ENCODE results near the gene SUN1. TPM values are rescaled to one million over a fixed set of nuclear protein-coding genes. Genes with fewer than 3 reads are reported as not detected.
"Not testable (repeated sequence)": the region's sequence is repeated elsewhere in the genome, so short reads cannot be mapped to it uniquely, and the experiment has no call there.

The SUN1 gene
- total RNA-seq, 1 donor from 2014 or later, result 150 TPM

DNA sequence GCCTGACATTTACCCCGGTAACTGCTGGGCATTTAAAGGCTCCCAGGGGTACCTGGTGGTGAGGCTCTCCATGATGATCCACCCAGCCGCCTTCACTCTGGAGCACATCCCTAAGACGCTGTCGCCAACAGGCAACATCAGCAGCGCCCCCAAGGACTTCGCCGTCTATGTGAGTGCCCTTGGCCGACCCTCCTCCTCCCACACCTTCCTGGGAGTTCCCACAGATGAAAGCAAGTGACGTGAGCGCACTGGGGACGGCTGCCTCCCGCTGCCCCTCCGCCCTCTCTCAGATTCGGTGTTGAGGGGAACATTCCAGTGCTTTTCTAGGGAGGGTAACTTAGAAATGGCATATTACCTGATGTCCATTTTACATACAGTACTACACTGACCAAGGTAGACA lies 37.1 kb downstream of the SUN1 start:
- Mint-ChIP-seq H3K36me3 (ENCODE audit: low read depth, unreplicated experiment) (peaks cover 41% of the 10 kb centered on the region), H3K4me3 (ENCODE audit: unreplicated experiment) (no peak overlapping the region), H3K4me1 (ENCODE audit: unreplicated experiment) (peaks cover 9% of the 10 kb centered on the region), H3K27me3 (ENCODE audit: unreplicated experiment) (no peaks in the 10 kb centered on the region), H3K9me3 (ENCODE audit: unreplicated experiment) (no peaks in the 10 kb centered on the region), H3K27ac (ENCODE audit: unreplicated experiment) (no peak overlapping the region)
- DNase-seq (ENCODE audit: low spot score), result no peak
- TF ChIP-seq, protein P1, sequence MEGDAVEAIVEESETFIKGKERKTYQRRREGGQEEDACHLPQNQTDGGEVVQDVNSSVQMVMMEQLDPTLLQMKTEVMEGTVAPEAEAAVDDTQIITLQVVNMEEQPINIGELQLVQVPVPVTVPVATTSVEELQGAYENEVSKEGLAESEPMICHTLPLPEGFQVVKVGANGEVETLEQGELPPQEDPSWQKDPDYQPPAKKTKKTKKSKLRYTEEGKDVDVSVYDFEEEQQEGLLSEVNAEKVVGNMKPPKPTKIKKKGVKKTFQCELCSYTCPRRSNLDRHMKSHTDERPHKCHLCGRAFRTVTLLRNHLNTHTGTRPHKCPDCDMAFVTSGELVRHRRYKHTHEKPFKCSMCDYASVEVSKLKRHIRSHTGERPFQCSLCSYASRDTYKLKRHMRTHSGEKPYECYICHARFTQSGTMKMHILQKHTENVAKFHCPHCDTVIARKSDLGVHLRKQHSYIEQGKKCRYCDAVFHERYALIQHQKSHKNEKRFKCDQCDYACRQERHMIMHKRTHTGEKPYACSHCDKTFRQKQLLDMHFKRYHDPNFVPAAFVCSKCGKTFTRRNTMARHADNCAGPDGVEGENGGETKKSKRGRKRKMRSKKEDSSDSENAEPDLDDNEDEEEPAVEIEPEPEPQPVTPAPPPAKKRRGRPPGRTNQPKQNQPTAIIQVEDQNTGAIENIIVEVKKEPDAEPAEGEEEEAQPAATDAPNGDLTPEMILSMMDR (IDR thresholded peaks at IDR 0.05; ENCODE audit: unreplicated experiment), result no peak

DNA sequence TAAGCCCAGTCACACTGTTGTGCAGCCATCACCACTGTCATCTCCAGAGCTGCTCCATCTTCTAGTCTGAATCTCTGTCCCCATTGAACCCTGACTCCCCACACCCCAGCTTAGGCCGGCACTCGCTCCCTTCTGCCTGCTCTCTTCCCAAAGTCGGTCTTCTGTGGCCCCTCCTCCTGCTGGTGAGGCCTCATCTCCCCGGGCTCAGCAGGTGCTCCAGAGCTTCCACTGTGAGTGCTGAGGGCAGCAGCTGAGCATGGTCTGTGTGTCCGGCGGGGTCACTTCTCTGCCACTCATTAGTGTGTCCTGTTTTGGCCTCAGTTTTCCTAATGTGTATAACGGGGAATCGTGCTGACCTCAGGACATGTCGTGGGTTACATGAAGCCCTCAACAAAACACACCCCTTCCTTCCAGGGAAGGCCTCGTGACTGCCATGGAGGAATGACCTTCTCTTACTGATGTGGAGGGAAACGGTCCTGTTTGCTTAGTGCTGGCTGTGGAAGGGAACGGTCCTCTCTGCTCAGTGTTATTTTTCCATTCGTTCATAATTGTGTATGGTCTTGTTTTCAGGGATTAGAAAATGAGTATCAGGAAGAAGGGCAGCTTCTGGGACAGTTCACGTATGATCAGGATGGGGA lies 39.7 kb downstream of the SUN1 start:
- DNase-seq (ENCODE audit: low spot score), result no peak
- Mint-ChIP-seq H3K27ac (ENCODE audit: unreplicated experiment) (no peak overlapping the region), H3K4me1 (ENCODE audit: unreplicated experiment) (peaks cover 12% of the 10 kb centered on the region), H3K4me3 (ENCODE audit: unreplicated experiment) (peak overlapping the region; percentile 72), H3K36me3 (ENCODE audit: low read depth, unreplicated experiment) (peaks cover 28% of the 10 kb centered on the region), H3K27me3 (ENCODE audit: unreplicated experiment) (no peaks in the 10 kb centered on the region), H3K9me3 (ENCODE audit: unreplicated experiment) (no peaks in the 10 kb centered on the region)
- TF ChIP-seq, protein P1 (IDR thresholded peaks at IDR 0.05; ENCODE audit: unreplicated experiment), result no peak

DNA sequence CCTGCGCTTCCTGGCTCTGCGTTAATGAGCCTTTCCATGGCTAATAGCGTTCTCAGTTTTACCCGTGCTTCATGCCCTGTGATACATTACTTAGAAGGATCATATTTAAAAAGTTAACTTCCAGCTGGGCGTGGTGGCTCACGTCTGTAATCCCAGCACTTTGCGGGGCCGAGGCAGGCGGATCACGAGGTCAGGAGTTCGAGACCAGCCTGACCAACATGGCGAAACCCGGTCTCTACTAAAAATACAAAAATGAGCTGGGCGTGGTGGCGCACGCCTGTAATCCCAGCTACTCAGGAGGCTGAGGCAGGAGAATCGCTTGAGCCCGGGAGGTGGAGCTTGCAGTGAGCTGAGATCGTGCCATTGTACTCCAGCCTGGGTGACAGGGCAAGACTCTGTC lies 40.4 kb downstream of the SUN1 start:
- H3K36me3 Mint-ChIP-seq (ENCODE audit: low read depth, unreplicated experiment), result peaks cover 23% of the 10 kb centered on the region
- H3K4me3 Mint-ChIP-seq (ENCODE audit: unreplicated experiment), result peak overlapping the region; percentile 25
- peak overlapping the region; percentile 62 for H3K27ac Mint-ChIP-seq (ENCODE audit: unreplicated experiment)
- DNase-seq (ENCODE audit: low spot score); H3K9me3 Mint-ChIP-seq (ENCODE audit: unreplicated experiment); H3K27me3 Mint-ChIP-seq (ENCODE audit: unreplicated experiment): not testable (repeated sequence)
- peaks cover 12% of the 10 kb centered on the region for H3K4me1 Mint-ChIP-seq (ENCODE audit: unreplicated experiment)

DNA sequence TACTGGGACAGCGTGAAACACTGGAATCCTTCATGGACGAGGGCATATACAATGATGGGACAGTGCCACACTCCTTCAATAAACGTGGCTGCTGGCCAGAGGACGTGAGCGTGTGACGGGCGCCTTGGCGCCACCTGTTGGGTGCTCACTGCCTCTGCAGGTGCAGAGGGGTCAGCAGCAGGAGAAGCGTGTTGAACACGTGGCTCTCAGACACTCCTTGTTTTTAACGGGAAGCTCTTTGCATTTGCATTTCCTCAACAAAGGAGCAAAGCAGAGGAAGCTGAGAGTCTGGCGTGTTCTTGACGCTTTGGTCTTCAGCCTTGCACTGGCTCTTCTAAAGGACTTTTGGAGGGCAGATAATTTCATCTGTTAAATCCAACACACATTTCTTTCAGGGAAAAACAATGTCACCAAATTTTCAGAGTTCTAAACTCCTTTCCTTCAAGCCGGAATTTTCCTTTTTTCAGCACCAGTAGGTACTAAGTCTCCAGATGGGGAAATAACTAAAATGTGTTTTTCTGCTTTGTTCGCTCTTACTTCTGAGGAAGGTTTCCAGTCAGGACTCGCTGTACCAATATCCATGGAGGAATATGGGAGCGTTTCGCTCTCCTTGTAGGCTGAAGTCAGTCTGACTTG lies 41.2 kb downstream of the SUN1 start:
- Mint-ChIP-seq H3K9me3 (ENCODE audit: unreplicated experiment) (no peaks in the 10 kb centered on the region), H3K4me3 (ENCODE audit: unreplicated experiment) (peak overlapping the region; percentile 38), H3K27me3 (ENCODE audit: unreplicated experiment) (no peaks in the 10 kb centered on the region), H3K4me1 (ENCODE audit: unreplicated experiment) (peaks cover 16% of the 10 kb centered on the region), H3K36me3 (ENCODE audit: low read depth, unreplicated experiment) (peaks cover 26% of the 10 kb centered on the region), H3K27ac (ENCODE audit: unreplicated experiment) (peak overlapping the region; percentile 96)
- TF ChIP-seq, protein P1 (IDR thresholded peaks at IDR 0.05; ENCODE audit: unreplicated experiment), result peak; percentile 85
- DNase-seq (ENCODE audit: low spot score), result peak; percentile 78

DNA sequence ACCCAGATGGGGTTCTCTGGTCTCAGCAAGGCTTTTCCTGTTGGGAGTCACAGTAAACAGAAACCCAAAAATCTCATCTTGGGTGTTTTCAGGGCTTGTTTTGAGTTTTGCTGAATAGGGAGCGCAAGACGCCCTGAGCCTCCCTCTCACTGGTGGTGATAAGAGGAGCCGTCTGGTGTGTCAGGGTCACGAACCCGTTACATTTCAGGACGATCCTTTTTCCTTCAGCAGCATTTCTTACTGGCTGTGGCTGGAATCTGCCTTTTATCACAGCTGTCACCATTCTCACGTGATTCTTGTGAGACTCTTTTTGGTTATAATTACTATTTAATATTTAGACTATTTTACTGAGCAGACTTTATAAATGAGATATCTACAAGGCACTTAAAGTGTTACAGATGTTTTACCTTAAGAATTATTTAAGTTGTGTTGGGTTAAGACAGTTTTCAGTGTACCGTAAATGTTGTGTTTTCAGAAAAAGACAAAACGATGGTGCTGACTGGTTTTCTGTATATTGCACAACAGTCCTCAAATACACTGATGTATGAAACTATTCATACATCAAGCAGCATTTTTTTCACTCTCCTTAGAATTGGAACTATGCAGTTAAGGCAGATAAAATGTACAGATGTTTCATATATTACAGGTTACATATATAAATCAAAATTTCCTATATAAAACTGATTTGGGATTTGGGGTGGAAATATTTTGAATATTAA lies 41.9 kb downstream of the SUN1 start:
- Mint-ChIP-seq H3K27ac (ENCODE audit: unreplicated experiment) (peak overlapping the region; percentile 96), H3K4me1 (ENCODE audit: unreplicated experiment) (peaks cover 20% of the 10 kb centered on the region), H3K27me3 (ENCODE audit: unreplicated experiment) (peaks cover 1% of the 10 kb centered on the region), H3K36me3 (ENCODE audit: low read depth, unreplicated experiment) (peaks cover 28% of the 10 kb centered on the region), H3K9me3 (ENCODE audit: unreplicated experiment) (no peaks in the 10 kb centered on the region), H3K4me3 (ENCODE audit: unreplicated experiment) (peak overlapping the region; percentile 38)
- DNase-seq (ENCODE audit: low spot score), result no peak
- TF ChIP-seq, protein P1 (IDR thresholded peaks at IDR 0.05; ENCODE audit: unreplicated experiment), result no peak

Measured in endothelial cell (in vitro differentiated cells).